Inferior parietal cortex (tissue), 1 donor: Measurements from ENCODE around the gene PRSS56.

Source experiments
- DNase-seq: peaks from one replicate; pipeline ENCODE4 v3.0.0-alpha.2; 2016; ENCODE audit errors: extremely low spot score

PRSS56 gene

GRCh38 chr2:232486558-232487384 is 33.4 kb upstream of the PRSS56 start:
- DNase-seq = no peak

DNA sequence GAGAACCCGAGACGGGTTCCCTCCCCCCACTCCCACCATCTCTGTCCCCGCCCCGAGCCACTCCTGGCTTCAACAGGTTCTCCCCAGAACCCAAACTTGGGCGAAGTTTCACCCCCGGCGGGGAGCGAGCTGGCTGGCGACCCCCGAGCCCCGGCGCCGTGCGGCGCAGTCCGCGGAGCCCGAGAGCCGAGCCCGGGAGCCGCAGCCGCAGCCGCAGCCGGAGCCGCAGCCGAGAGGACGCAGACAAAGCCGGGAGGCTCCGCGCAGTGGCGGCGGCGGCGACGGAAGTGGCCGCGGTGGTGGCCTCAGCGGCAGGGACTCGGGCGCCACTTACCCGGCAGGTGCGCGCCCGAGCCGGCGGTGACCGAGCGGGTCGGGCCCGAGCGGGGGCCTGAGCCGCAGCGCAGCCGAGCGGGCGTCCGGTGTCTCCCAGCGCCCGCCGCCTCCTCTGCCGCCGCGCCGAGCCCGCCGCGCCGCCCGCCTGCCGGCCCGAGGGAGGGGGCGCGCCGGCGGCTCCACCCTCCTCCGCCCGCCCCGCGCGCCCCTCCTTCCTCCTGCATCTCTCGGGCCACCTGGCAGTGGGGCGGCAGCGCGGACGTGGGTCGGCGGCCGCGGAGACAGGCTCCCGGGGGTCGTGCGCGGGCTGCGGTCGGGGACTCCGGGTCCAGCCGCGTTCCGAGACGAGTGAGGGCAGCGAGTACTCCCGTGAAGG is 32.6 kb upstream of the PRSS56 start, which contains the start of gene ECEL1:
Gene ECEL1, minus strand, starts transcription at position 450 of the 712 bp plus-strand sequence. CDS start 1,181 bp downstream, outside the sequence.
- DNase-seq = no peak

- no peak for DNase-seq
Measured at GRCh38 chr2:232488097-232488711, 32.0 kb upstream of the PRSS56 start.

- DNase-seq = no peak
Measured at GRCh38 chr2:232488721-232489300, 31.4 kb upstream of the PRSS56 start.

- DNase-seq = no peak
Measured at GRCh38 chr2:232489516-232490220, 30.5 kb upstream of the PRSS56 start.

- DNase-seq = no peak
Measured at GRCh38 chr2:232490221-232491138, 29.7 kb upstream of the PRSS56 start.

DNA sequence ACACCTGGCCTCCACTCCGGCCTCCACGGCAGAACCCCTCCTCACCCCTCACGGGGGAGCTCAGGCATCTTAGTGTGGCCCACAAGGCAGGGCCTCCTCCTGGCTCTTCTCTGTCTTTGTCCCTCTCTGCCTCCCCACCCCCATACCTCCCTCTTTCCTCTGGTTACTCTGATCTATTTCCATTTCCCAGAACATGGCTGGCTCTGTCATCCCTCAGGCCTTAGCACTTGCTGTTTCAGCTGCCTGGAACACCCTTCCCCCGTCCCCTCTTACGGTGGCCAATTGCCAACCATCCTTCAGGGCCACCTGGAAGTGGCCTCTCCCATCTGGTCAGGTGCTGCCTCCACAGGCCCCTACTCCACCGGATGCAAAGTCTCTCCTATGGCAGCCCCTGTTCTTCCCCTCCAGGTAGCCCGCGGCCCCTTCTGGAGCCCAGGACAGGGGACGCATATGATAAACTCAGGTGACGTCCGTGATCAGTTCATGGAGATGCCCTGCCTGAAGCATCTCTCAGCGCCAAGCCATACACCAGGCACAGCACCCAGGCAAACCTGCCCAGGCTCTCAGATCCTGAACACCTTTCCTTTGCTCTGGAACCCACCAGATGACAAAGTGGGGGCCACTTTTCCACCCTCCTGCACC is 28.9 kb upstream of the PRSS56 start:
- DNase-seq = no peak

DNA sequence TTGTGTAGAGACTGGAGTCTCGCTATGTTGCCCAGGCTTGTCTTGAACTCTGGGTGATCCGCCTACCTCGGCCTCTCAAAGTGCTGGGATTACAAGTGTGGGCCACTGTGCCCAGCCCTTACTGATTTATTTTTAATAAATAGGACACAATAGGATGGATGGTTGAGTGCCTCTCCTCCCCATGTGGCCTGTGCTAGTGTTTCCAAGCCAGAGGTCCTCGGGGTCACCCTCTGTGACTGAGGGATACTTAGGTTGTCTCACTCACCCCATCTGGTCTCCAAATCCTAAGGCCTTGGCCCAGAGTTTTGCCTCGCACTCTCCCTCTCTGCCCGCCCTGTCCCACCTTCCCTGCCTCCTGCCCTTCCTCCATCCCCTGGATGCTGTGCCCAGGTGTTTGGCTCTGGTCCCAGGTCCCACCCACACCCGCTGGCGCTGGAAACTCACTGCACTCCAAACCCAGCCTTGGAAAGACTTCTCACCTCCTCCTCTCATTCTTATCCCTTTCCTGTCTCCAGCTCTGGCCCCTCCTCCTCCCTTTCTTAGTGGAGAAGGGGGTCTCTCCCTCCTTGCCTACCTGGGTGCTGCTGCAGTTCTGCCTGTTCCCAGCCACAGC is 27.8 kb upstream of the PRSS56 start:
- DNase-seq = no peak

GRCh38 chr2:232492963-232493700 is 27.1 kb upstream of the PRSS56 start:
- DNase-seq = no peak

- no peak for DNase-seq
Measured at GRCh38 chr2:232493701-232494474, 26.3 kb upstream of the PRSS56 start.

- DNase-seq = no peak
Measured at GRCh38 chr2:232494542-232494941, 25.6 kb upstream of the PRSS56 start.

DNA sequence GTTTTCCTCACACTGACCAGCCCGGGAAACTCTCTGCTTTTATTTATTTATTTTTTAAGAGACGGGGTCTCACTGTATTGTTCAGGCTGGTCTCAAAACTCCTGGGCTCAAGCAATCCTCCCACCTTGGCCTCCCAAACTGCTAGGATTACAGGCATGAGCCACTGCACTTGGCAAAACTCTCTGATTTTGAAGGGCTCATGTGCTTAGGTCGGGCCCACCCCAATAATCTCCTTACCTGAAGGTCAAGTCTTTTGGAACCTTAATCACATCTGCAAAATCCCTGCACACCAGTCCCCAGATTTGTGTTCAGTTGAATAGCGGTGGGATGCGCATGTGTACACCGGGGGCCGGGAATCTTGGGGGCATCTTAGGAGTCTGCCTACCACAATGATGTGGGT is 24.9 kb upstream of the PRSS56 start:
- DNase-seq = no peak

DNA sequence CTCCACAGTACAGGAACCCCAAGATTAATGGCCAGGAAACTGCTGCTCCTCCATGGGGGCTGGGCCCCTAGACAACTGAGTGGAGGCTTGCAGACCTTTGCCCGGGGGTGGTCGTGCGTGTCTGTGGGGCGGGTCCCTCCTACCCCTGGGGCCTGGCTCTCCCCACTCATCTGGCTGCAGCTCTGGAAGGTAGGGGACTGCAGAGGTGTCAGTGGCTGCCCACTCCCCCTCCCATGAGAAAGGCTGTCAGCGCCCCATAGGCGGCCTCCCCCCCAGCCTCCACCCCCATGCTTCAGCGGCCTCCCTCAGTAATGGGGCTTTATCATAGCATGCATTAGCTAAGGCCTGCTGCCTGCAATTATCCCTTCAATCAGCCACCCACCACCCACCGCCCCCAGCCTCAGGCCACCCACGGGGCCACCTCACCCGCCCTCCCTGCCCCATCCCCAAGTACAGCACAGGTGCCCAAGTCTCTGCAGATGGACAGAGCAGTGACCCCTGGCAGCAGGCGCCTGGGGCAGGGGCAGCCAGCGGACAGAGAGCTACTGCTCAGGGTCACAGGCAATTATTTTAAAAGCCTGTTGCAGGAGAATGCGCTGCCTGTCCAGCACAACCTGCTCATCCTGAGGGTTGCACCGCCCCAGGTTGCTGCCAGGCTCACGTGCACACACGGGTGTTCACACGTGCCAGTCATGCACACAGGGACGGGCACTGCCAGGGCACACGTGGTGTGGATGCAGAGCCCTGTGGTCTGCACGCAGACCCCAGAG is 23.5 kb upstream of the PRSS56 start:
- DNase-seq = no peak

DNA sequence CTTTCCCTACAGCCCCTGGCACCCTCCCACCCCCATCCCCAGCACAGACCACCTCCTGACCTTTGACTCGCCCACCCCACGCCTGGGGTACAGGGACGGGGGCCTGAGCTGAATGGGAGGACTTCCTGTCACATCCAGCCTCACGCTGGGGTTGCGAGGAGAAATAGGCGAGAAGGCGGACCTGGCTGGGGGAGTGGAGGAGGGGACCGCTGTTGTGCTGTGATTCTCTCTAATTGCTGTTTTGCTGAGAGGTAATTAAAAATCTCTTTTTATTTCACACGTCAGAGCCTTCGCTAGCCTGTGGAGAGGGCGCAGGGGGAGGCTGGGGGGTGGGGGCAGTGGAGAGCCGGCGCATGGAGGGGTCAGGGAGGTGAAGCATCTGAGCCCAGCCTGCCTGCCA is 22.8 kb upstream of the PRSS56 start:
- no peak for DNase-seq

GRCh38 chr2:232498452-232498851 is 21.7 kb upstream of the PRSS56 start:
- DNase-seq = no peak

DNA sequence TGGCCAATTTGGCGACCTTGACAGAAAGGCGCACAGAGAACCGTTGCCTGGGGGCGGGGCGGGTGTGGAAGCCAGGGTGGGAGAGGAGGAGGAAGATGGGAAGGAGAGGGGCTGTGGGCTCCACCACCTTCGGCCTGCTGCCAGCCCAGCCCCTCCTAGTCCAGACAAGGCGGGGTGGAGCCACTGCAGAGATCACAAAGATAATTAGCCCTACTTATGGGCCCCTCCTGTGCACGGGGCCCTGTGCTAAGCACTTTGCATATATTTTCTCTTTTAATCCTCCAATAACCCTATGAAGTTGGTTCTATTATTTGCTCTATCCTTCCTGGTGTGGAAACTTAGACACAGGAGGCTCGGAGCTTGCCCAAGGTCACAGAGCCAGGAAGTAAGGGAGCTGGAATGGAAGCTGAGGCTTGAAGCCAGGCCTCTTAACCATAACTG is 18.8 kb upstream of the PRSS56 start:
- no peak for DNase-seq

- no peak for DNase-seq
Measured at GRCh38 chr2:232501794-232502390, 18.3 kb upstream of the PRSS56 start.
